ENCODE data around the gene SBNO2. TPM values are rescaled to one million over a fixed set of nuclear protein-coding genes. Genes with fewer than 3 reads are reported as not detected.

Gene SBNO2
- total RNA-seq, 1 donor from 2014 or later, result 37.3 TPM

GRCh38 chr19:1172353-1173158 is 1.5 kb downstream of the SBNO2 start:
- no peak for DNase-seq (ENCODE audit: low spot score)
- intact Hi-C loops (cut with DNase I), result loop anchor here (2.0 kb wide), 1 partner anchor 40 kb away; no protein-coding TSS in a partner anchor

- DNase-seq (ENCODE audit: low spot score), result no peak
- intact Hi-C loops (cut with DNase I), result loop anchor here (2.0 kb wide), 1 partner anchor 39 kb away; no protein-coding TSS in a partner anchor
These were observed 2.2 kb downstream of the SBNO2 start for GRCh38 chr19:1171755-1172352.

GRCh38 chr19:1170938-1171754 is 2.9 kb downstream of the SBNO2 start:
- intact Hi-C loops (cut with DNase I), result no loop called here

GRCh38 chr19:1169921-1170885 is 3.9 kb downstream of the SBNO2 start:
- intact Hi-C loops (cut with DNase I), result no loop called here

More at GRCh38 chr19:1170938-1171754, 2.9 kb downstream of the SBNO2 start:
- DNase-seq (ENCODE audit: low spot score), result no peak

GRCh38 chr19:1169411-1169791 is 4.7 kb downstream of the SBNO2 start:
- DNase-seq (ENCODE audit: low spot score), result no peak

More at GRCh38 chr19:1169921-1170885, 3.9 kb downstream of the SBNO2 start:
- no peak for DNase-seq (ENCODE audit: low spot score)

GRCh38 chr19:1168572-1169410 is 5.3 kb downstream of the SBNO2 start:
- intact Hi-C loops (cut with DNase I), result no loop called here
- no peak for DNase-seq (ENCODE audit: low spot score)

More at GRCh38 chr19:1169411-1169791, 4.7 kb downstream of the SBNO2 start:
- intact Hi-C loops (cut with DNase I), result no loop called here

- intact Hi-C loops (cut with DNase I), result no loop called here
- DNase-seq (ENCODE audit: low spot score), result no peak
These were observed 6.1 kb downstream of the SBNO2 start for GRCh38 chr19:1167687-1168571.

- intact Hi-C loops (cut with DNase I), result no loop called here
- no peak for DNase-seq (ENCODE audit: low spot score)
These were observed 7.0 kb downstream of the SBNO2 start for GRCh38 chr19:1166872-1167573.

GRCh38 chr19:1164684-1165531 is 9.2 kb downstream of the SBNO2 start:
- intact Hi-C loops (cut with DNase I), result no loop called here
- no peak for DNase-seq (ENCODE audit: low spot score)

- DNase-seq (ENCODE audit: low spot score), result no peak
- intact Hi-C loops (cut with DNase I), result no loop called here
These were observed 10.0 kb downstream of the SBNO2 start for GRCh38 chr19:1163934-1164683.

GRCh38 chr19:1163283-1163933 is 10.7 kb downstream of the SBNO2 start:
- intact Hi-C loops (cut with DNase I), result no loop called here
- DNase-seq (ENCODE audit: low spot score), result no peak

GRCh38 chr19:1162404-1163282 is 11.4 kb downstream of the SBNO2 start:
- no peak for DNase-seq (ENCODE audit: low spot score)

GRCh38 chr19:1161716-1162115 is 12.4 kb downstream of the SBNO2 start:
- no peak for DNase-seq (ENCODE audit: low spot score)
- intact Hi-C loops (cut with DNase I), result no loop called here

More at GRCh38 chr19:1162404-1163282, 11.4 kb downstream of the SBNO2 start:
- intact Hi-C loops (cut with DNase I), result no loop called here
